ENCODE measurements around the gene USP6NL. TPM values are rescaled to one million over a fixed set of nuclear protein-coding genes. Genes with fewer than 3 reads are reported as not detected.

The USP6NL gene
- total RNA-seq, 1 donor from 2014 or later = 64.5 TPM

DNA sequence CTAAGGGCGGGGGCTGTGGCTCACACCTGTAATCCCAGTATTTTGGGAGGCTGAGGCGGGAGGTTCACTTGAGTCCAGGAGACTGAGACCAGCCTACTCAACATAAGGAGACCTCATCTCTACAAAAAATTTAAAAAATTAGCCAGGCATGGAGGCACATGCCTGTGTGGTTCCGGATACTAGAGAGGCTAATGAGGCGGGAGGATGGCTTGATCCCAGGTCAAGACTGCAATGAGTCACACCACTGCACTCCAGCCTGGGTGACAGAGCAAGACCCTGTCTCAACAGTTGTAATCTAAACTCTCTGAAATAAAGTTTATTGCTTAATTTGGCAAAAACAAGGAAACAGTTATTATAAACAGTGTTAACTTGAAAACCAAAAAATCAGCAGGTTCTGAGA, 123.3 kb downstream of the USP6NL start:
- CTCF ChIA-PET = no interaction called here
- DNase-seq = no peak
- H3K36me3 Mint-ChIP-seq (ENCODE audit: low read depth) = peaks cover 76% of the 10 kb centered on the region

DNA sequence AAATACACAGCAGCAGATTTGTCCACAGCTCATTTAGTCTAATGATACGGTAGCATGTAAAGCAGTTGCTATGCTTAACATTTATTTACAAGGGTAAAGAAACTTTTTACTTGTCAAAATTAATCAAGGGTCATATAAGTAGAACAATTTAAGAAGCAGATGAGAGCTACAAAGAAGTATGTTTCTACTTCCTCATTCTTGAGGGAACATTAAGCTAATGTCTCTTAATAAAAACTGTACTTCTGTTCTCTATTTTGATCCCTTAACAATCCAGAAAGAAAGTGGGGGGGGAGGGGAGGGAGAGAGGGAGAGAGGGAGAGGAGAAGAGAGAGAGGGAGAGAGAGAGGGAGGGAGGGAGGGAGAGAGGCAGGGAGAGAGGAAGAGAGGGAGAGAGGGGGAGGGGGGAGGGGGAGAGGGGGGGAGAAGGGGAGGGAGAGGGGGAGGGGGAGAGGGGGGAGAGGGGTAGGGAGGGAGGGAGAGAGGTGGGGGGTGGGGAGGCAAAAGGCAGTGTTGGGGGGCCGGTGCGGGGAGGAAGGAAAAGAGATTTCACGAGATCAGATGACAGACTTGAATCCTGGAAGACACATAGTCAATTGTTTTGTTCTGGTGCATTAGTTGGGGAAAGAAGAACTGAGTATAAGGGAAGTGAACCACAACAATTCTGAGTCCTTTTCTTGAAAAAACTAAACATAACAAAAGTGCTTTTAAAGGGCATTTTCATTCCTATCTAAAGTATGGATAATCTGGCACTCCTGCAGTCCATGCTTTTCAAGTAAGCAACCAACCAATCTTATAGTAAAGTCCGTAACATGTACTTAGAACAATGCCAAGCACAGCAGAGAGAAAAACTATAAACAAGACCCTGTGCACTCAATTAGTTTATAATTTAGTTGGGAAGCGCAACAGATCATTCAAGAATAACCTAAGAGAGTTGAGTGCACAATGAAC, 128.0 kb downstream of the USP6NL start:
- H3K9me3 Mint-ChIP-seq = no peaks in the 10 kb centered on the region
- peaks cover 26% of the 10 kb centered on the region for H3K4me1 Mint-ChIP-seq
- peak overlapping the region; percentile 61 for H3K27ac Mint-ChIP-seq
- H3K4me3 Mint-ChIP-seq = no peak overlapping the region
- H3K36me3 Mint-ChIP-seq (ENCODE audit: low read depth) = peaks cover 70% of the 10 kb centered on the region
- ChIA-PET POLR2A (interaction anchor here (0.5 to 1.4 kb wide), 3 partner anchors 13 to 188 kb away, joined by 3 to 5 read pairs (median 4); no protein-coding TSS in a partner anchor), CTCF (interaction anchor here (0.7 to 1.7 kb wide), 2 partner anchors 59 to 141 kb away, joined by 3 to 4 read pairs; no protein-coding TSS in a partner anchor)
- H3K27me3 Mint-ChIP-seq = no peaks in the 10 kb centered on the region
- intact Hi-C loops (cut with micrococcal nuclease) = no loop called here
- no peak for ATAC-seq (ENCODE audit: low read depth)
- TF ChIP-seq, protein P1, sequence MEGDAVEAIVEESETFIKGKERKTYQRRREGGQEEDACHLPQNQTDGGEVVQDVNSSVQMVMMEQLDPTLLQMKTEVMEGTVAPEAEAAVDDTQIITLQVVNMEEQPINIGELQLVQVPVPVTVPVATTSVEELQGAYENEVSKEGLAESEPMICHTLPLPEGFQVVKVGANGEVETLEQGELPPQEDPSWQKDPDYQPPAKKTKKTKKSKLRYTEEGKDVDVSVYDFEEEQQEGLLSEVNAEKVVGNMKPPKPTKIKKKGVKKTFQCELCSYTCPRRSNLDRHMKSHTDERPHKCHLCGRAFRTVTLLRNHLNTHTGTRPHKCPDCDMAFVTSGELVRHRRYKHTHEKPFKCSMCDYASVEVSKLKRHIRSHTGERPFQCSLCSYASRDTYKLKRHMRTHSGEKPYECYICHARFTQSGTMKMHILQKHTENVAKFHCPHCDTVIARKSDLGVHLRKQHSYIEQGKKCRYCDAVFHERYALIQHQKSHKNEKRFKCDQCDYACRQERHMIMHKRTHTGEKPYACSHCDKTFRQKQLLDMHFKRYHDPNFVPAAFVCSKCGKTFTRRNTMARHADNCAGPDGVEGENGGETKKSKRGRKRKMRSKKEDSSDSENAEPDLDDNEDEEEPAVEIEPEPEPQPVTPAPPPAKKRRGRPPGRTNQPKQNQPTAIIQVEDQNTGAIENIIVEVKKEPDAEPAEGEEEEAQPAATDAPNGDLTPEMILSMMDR (IDR thresholded peaks at IDR 0.05) = no peak
- no peak for DNase-seq

More for the DNA sequence above, 123.3 kb downstream of the USP6NL start:
- Mint-ChIP-seq H3K9me3 (no peaks in the 10 kb centered on the region), H3K4me1 (peaks cover 16% of the 10 kb centered on the region), H3K4me3 (no peak overlapping the region), H3K27ac (no peak overlapping the region), H3K27me3 (no peaks in the 10 kb centered on the region)
- POLR2A ChIA-PET = interaction anchor here (0.7 kb wide), 1 partner anchor 707 kb away, joined by 3 read pairs; the partner anchor contains the start of gene NUDT5
- TF ChIP-seq, protein P1 (IDR thresholded peaks at IDR 0.05) = no peak
- no peak for ATAC-seq (ENCODE audit: low read depth)
- intact Hi-C loops (cut with micrococcal nuclease) = no loop called here

DNA sequence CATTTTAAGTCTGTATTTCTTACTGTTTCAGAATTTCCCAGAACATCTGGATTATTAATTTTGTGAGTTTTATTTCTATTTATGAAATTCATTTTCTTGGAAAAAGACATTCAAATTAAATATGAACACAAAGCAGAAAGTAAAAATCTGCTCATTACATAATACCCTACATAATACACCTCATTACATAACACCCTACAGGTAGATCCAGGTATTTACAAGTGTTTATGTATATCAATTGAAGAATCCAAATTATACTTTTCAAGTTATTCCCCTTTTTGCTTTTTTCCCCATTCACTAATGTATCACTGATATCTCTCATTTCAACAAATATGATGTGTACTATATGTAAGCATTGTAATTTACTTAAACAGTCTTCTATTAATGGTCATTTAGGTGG, 129.1 kb downstream of the USP6NL start:
- Mint-ChIP-seq H3K27ac (peak overlapping the region; percentile 61), H3K4me1 (peaks cover 26% of the 10 kb centered on the region), H3K36me3 (ENCODE audit: low read depth) (peaks cover 71% of the 10 kb centered on the region), H3K9me3 (no peaks in the 10 kb centered on the region), H3K4me3 (no peak overlapping the region), H3K27me3 (no peaks in the 10 kb centered on the region)
- intact Hi-C loops (cut with micrococcal nuclease) = no loop called here
- ChIA-PET CTCF (interaction anchor here (0.7 to 2.0 kb wide), 4 partner anchors 14 to 243 kb away, joined by 3 to 5 read pairs (median 4); no protein-coding TSS in a partner anchor), POLR2A (no interaction called here)
- TF ChIP-seq, protein P1 (IDR thresholded peaks at IDR 0.05) = no peak
- DNase-seq (no peak), ATAC-seq (ENCODE audit: low read depth) (no peak)

DNA sequence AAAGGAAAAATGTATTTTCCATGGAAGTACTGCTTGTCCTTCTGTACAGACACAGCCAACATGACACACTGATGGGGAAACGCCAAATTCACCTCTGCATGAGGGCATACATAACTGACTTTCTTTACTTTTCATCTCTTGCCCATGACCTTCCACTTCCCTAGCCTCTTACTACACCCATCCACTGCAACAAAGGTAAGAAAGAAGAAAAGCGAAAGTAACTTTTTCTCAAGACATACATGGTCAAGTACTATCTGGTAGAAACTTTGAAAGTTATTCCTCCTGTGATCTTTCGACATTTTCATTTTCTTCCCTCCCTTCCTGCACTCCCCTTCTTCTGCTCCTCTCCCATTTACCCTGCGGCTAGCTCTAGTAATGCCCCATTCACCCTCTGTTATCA, 130.8 kb downstream of the USP6NL start:
- POLR2A ChIA-PET = no interaction called here
- intact Hi-C loops (cut with micrococcal nuclease) = no loop called here
- ATAC-seq (ENCODE audit: low read depth) (no peak), DNase-seq (no peak)
- Mint-ChIP-seq H3K27me3 (no peaks in the 10 kb centered on the region), H3K4me3 (no peak overlapping the region), H3K9me3 (no peaks in the 10 kb centered on the region), H3K27ac (peak overlapping the region; percentile 38), H3K4me1 (peaks cover 26% of the 10 kb centered on the region), H3K36me3 (ENCODE audit: low read depth) (peaks cover 76% of the 10 kb centered on the region)
- CTCF ChIA-PET = interaction anchor here (2.0 kb wide), 1 partner anchor 15 kb away, joined by 5 read pairs; no protein-coding TSS in a partner anchor
- TF ChIP-seq, protein P1 (IDR thresholded peaks at IDR 0.05) = no peak

DNA sequence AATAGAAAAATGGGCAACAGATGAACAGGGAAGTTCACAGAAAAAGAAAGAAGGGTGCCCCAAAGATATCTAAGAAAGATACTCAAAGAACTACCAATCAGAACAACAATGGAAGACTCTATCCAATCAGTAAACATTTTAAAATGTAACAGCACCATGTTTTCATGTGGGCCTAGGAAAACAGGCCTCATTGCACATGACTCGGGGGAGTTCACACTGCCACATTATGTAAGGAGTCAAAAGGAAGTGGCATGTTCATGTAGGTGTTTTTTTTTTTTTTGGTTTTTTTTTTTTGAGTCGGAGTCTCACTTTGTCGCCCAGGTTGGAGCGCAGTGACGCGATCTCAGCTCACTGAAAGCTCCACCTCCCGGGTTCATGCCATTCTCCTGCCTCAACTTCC, 132.2 kb downstream of the USP6NL start:
- intact Hi-C loops (cut with micrococcal nuclease) = loop anchor here (10.0 kb wide), 1 partner anchor 464 kb away; the partner anchor contains the start of gene CELF2
- Mint-ChIP-seq H3K36me3 (ENCODE audit: low read depth) (peaks cover 70% of the 10 kb centered on the region), H3K27me3 (no peaks in the 10 kb centered on the region), H3K4me3 (no peak overlapping the region), H3K9me3 (no peaks in the 10 kb centered on the region), H3K4me1 (peaks cover 23% of the 10 kb centered on the region), H3K27ac (peak overlapping the region; percentile 26)
- DNase-seq = no peak
- TF ChIP-seq, protein P1 (IDR thresholded peaks at IDR 0.05) = no peak
- no peak for ATAC-seq (ENCODE audit: low read depth)
- POLR2A ChIA-PET = interaction anchor here (1.0 kb wide), 1 partner anchor 13 kb away, joined by 3 read pairs; no protein-coding TSS in a partner anchor
- CTCF ChIA-PET = interaction anchor here (0.6 to 0.9 kb wide), 2 partner anchors 278 to 339 kb away, joined by 3 to 5 read pairs; no protein-coding TSS in a partner anchor

All from activated B cell treated with CpG ODN at 0.5 μM for 24 hours (primary cell).